Activated CD8-positive, alpha-beta memory T cell treated with anti-CD3 and anti-CD28 coated beads, Interleukin-2, amount 10 ng/mL, durations not matched to agents 7 days and 5 days (primary cell): ENCODE data around the gene ACTN3. TPM values are rescaled to one million over a fixed set of nuclear protein-coding genes. Genes with fewer than 3 reads are reported as not detected.

Experiments
- ATAC-seq: fragments of 150-1000 bp; cut with Tn5 transposase; one replicate; pipeline ENCODE4 v1.10.0; 2021; ENCODE audit warnings: moderate library complexity
- CTCF ChIA-PET: fragments of 350-600 bp; sonication (Branson Sonifier 250); formaldehyde crosslinking; loops from one replicate; lab custom pipeline; 2021; ENCODE audit warnings: antibody characterized with exemption; lab: Charles Lee
- DNase-seq: peaks from one replicate; pipeline ENCODE4 v3.0.0-alpha.2; 2020
- H3K27ac Mint-ChIP-seq: one replicate; pipeline ENCODE4 v1.8.0; 2021; ENCODE audit warnings: mild to moderate bottlenecking, mixed read lengths
- H3K27me3 Mint-ChIP-seq: one replicate; pipeline ENCODE4 v1.8.0; 2021; ENCODE audit warnings: mixed read lengths
- H3K36me3 Mint-ChIP-seq: one replicate; pipeline ENCODE4 v1.8.0; 2021; ENCODE audit warnings: mild to moderate bottlenecking, mixed read lengths
- H3K4me1 Mint-ChIP-seq: one replicate; pipeline ENCODE4 v1.8.0; 2021; ENCODE audit warnings: mixed read lengths
- H3K4me3 Mint-ChIP-seq: one replicate; pipeline ENCODE4 v1.8.0; 2021; ENCODE audit warnings: mild to moderate bottlenecking, moderate library complexity, mixed read lengths
- H3K9me3 Mint-ChIP-seq: one replicate; pipeline ENCODE4 v1.8.0; 2022; ENCODE audit warnings: low read depth, mixed read lengths
- total RNA-seq, 2 experiments: library from RNA; stranded (reverse); gene quantifications; one replicate each; pipeline ENCODE4 v1.2.3, GENCODE V29; 2021

The ACTN3 gene
- under 1 TPM in 1 of 2 experiments, not detected in 1; 0.40 TPM for total RNA-seq

DNA sequence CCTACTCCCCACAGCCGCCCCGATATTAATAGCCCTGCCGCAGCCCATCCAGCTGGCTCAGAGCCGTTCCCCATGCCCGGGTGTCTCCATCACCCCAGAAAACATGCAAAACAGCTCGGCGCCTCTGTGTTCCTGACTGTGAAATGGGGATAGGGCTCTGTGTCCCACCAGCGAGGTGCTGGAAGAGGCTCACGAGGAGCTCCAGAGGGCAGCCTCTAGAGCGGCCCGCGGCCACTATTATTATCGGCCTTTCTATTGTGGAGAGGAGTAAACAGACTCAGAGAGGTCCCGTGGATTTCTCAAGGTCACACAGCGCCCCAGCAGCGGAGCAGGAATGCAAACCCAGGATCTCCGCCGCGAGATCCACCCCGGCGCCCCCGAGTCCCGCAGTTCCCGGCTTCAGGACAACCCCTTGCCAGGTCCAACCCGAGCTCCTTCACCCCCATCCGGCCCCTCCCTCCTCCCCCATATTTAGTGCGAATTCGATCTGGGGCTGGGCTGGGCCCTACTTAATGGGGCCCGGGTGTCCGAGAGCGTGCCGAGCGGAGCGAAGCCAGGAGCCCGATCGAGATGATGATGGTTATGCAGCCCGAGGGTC, at the start of gene ACTN3:
Gene ACTN3, plus strand, starts transcription at position 536 of the 598 bp plus-strand sequence. Its CDS starts 35 bp downstream, at position 571.
- H3K9me3 Mint-ChIP-seq: no peaks in the 10 kb centered on the region
- peaks cover 5% of the 10 kb centered on the region for H3K36me3 Mint-ChIP-seq
- CTCF ChIA-PET: interaction anchor here (0.6 to 2.4 kb wide), 9 partner anchors 12 to 622 kb away, joined by 3 to 23 read pairs (median 6); partner anchors contain the start of genes CCDC87, CCS, MRPL11 and RBM4
- H3K27me3 Mint-ChIP-seq: peaks cover 11% of the 10 kb centered on the region
- DNase-seq: peak; percentile 48
- H3K4me3 Mint-ChIP-seq: peak within 1 kb of the TSS; percentile 86
- H3K27ac Mint-ChIP-seq: peak within 1 kb of the TSS; percentile 71
- ATAC-seq: no peak
- H3K4me1 Mint-ChIP-seq: peaks cover 30% of the 10 kb centered on the region

DNA sequence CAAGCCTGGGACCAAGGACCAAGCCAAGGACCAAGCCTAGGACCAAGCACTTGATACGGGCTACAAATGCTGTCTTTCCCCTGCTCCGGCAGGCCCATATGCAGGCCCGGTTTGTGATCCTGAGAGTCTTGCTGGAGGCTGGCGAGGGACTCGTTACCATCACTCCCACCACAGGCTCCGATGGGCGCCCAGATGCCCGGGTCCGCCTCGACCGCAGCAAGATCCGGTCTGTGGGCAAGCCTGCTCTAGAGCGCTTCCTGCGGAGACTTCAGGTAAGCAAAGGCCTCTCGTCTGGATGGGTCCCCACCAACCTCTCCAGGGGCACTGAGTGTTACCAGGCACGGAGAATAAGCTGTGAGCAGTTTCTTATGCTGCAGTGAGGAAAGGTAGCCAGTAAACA, 49.5 kb upstream of the ACTN3 start:
- no peaks in the 10 kb centered on the region for H3K27me3 Mint-ChIP-seq
- DNase-seq: no peak
- CTCF ChIA-PET: no interaction called here
- H3K27ac Mint-ChIP-seq: no peak overlapping the region
- no peak overlapping the region for H3K4me3 Mint-ChIP-seq
- peaks cover 18% of the 10 kb centered on the region for H3K36me3 Mint-ChIP-seq
- ATAC-seq: no peak
- H3K4me1 Mint-ChIP-seq: no peaks in the 10 kb centered on the region
- no peaks in the 10 kb centered on the region for H3K9me3 Mint-ChIP-seq

DNA sequence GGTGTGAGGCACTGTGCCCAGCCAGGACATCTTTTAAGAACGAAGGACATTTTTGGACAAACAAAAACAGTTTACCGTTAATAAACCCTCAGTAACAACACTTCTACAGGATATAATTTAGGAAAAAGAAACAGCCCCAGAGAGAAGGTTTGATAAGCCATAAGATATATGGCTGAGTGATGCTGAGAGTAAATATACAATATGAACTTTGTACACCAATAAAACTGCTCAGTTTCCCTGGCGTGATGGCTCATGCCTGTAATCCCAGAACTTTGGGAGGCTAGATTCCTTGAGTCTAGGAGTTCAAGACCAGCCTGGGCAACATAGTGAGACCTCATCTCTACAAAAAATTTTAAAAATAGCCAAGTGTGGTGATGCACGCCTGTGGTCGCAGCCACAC, 48.2 kb upstream of the ACTN3 start:
- H3K27me3 Mint-ChIP-seq: no peaks in the 10 kb centered on the region
- no peaks in the 10 kb centered on the region for H3K9me3 Mint-ChIP-seq

DNA sequence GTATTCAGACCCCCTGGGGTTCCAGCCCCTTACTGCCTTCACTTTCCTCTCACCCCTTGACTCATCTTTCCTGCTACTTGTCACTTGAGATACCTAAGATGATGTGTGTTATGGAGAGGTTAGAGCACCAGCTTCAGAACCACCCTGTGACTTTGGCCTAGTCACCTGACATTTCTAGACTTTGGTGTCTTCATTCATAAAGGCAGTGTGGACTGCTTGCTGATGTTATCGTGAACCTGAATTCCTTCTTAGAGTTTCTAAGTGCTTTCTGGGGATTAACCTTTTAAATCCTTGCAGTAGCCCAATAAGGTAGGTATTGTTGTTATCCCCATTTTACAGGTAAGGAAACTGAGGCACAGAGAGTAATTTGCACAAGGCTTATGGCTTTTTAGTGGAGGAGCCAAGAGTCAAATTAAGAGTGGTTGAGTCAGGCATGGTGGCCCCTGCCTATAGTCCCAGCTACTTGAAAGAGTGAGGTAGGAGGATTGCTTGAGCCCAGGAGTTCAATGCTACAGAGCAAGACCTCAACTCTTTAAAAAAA, 41.4 kb upstream of the ACTN3 start:
- CTCF ChIA-PET: no interaction called here
- peaks cover 17% of the 10 kb centered on the region for H3K36me3 Mint-ChIP-seq
- ATAC-seq: no peak
- H3K4me1 Mint-ChIP-seq: peaks cover 14% of the 10 kb centered on the region
- H3K4me3 Mint-ChIP-seq: no peak overlapping the region
- no peak for DNase-seq
- no peaks in the 10 kb centered on the region for H3K27me3 Mint-ChIP-seq
- H3K27ac Mint-ChIP-seq: no peak overlapping the region
- H3K9me3 Mint-ChIP-seq: no peaks in the 10 kb centered on the region

More for the DNA sequence above, 48.2 kb upstream of the ACTN3 start:
- Mint-ChIP-seq H3K36me3 (peaks cover 14% of the 10 kb centered on the region), H3K4me3 (no peak overlapping the region), H3K27ac (no peak overlapping the region), H3K4me1 (no peaks in the 10 kb centered on the region)
- ATAC-seq (no peak), DNase-seq (no peak)
- CTCF ChIA-PET: no interaction called here

DNA sequence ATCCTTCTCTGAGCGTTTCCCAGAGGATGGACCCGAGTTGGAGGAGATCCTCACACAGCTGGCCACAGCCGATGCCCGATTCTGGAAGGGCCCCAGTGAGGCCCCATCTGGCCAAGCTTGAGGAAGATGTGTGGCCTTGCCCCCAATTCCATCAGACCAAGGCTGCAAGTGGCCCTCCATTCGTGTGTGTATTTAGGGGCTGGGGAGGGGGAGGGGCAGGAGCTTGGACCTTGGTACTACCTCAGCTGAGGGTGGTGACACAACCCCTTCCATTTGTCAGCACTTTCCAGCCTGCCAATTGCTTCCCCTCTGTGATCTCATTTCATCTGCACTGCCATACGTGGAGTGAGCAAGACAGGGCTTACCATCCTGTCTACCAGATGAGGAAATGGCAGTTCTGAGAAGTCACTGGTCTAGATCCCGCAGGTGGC, 37.6 kb upstream of the ACTN3 start:
- no peaks in the 10 kb centered on the region for H3K9me3 Mint-ChIP-seq
- DNase-seq: no peak

DNA sequence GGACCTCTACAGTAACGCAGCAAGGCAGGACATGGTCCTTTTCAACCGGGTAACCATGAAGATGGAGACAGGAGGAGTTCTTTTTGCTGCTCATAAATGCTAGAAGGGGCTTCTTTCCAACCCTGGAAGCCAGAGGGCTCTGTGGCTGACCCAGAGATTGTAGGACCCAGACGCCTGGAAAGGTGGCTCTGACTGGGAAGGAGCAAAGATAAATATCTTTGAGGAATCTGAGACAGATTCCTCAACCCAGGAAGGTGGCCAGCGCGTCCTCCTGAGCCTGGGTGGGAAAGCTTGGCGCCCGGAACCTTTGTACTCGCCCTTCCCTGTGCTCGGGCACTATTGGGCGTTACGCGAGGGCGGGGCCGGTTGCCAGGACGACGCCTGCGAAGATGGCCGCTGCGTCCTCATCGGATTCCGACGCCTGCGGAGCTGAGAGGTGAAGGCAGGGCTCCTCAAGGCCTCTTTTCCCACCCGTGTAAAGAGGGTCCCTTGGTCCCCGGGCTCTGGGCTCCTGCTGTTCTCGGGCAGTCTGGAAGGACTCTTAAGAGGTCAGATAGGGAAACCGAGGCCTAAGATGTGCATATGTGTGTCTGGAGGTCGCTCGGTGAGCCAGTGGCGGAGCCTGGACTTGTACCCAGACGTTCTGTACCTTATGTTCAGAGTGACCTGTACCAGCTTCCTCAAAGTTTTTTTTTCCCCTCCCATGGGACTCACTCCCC, 36.3 kb upstream of the ACTN3 start, which contains the start of gene BBS1:
Gene BBS1, plus strand, starts transcription at position 365 of the 719 bp plus-strand sequence. Its CDS starts 25 bp downstream, at position 390.
- Mint-ChIP-seq H3K9me3 (no peaks in the 10 kb centered on the region), H3K27ac (peak within 1 kb of the TSS; percentile 68), H3K4me3 (peak within 1 kb of the TSS; percentile 84), H3K27me3 (no peaks in the 10 kb centered on the region), H3K36me3 (peaks cover 9% of the 10 kb centered on the region), H3K4me1 (peaks cover 23% of the 10 kb centered on the region)
- peak; percentile 98 for ATAC-seq
- DNase-seq: peak; percentile 85
- CTCF ChIA-PET: interaction anchor here (0.6 to 2.4 kb wide), 5 partner anchors 158 to 275 kb away, joined by 3 to 8 read pairs (median 3); partner anchors contain the start of gene RBM4B

More for the DNA sequence above, 37.6 kb upstream of the ACTN3 start:
- CTCF ChIA-PET: interaction anchor here (1.0 to 1.2 kb wide), 2 partner anchors 100 to 169 kb away, joined by 4 read pairs; partner anchors contain the start of gene RBM4B
- Mint-ChIP-seq H3K27ac (peak overlapping the region; percentile 38), H3K36me3 (peaks cover 11% of the 10 kb centered on the region), H3K4me1 (peaks cover 23% of the 10 kb centered on the region), H3K4me3 (no peak overlapping the region), H3K27me3 (no peaks in the 10 kb centered on the region)
- ATAC-seq: no peak

DNA sequence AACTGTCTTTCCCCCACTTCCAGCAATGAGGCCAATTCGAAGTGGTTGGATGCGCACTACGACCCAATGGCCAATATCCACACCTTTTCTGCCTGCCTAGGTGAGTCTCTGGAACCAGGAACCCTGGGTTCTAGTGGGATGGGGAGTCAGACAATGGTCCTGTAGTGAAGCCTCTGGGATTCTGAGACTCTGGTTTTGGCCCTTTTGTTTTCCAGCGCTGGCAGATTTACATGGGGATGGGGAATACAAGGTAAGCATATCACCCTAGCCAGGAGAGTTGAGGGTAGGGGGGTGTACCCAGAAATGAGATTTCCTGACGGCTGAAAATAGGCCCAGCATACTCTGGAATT, 35.7 kb upstream of the ACTN3 start:
- peak overlapping the region; percentile 53 for H3K27ac Mint-ChIP-seq
- H3K27me3 Mint-ChIP-seq: no peaks in the 10 kb centered on the region
- DNase-seq (no peak), ATAC-seq (no peak)
- H3K4me3 Mint-ChIP-seq: peak overlapping the region; percentile 84
- H3K36me3 Mint-ChIP-seq: peaks cover 9% of the 10 kb centered on the region
- H3K9me3 Mint-ChIP-seq: no peaks in the 10 kb centered on the region
- CTCF ChIA-PET: interaction anchor here (0.6 to 2.4 kb wide), 4 partner anchors 157 to 274 kb away, joined by 3 to 8 read pairs (median 3); partner anchors contain the start of gene RBM4B
- peaks cover 23% of the 10 kb centered on the region for H3K4me1 Mint-ChIP-seq

DNA sequence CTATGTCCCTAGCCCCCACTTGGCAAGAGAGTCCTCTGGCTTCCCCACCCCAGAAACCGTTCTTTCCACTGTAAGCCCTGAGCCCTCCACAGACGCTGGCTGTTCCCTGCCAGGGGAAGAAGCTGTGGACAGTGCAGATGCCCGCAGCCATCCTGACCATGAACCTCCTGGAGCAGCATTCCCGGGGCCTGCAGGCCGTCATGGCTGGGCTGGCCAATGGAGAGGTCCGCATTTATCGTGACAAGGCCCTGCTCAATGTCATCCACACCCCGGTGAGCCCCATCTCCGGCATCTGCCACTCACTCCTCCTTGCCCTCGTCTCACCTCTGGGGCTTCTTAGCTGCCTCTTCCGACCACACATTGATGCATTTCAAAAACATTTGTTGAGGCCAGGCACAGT, 23.1 kb upstream of the ACTN3 start:
- H3K9me3 Mint-ChIP-seq: no peaks in the 10 kb centered on the region
- H3K27ac Mint-ChIP-seq: no peak overlapping the region
- ATAC-seq: no peak
- H3K4me1 Mint-ChIP-seq: no peaks in the 10 kb centered on the region
- H3K4me3 Mint-ChIP-seq: no peak overlapping the region
- H3K27me3 Mint-ChIP-seq: no peaks in the 10 kb centered on the region
- peaks cover 12% of the 10 kb centered on the region for H3K36me3 Mint-ChIP-seq
- DNase-seq: no peak
- CTCF ChIA-PET: no interaction called here

DNA sequence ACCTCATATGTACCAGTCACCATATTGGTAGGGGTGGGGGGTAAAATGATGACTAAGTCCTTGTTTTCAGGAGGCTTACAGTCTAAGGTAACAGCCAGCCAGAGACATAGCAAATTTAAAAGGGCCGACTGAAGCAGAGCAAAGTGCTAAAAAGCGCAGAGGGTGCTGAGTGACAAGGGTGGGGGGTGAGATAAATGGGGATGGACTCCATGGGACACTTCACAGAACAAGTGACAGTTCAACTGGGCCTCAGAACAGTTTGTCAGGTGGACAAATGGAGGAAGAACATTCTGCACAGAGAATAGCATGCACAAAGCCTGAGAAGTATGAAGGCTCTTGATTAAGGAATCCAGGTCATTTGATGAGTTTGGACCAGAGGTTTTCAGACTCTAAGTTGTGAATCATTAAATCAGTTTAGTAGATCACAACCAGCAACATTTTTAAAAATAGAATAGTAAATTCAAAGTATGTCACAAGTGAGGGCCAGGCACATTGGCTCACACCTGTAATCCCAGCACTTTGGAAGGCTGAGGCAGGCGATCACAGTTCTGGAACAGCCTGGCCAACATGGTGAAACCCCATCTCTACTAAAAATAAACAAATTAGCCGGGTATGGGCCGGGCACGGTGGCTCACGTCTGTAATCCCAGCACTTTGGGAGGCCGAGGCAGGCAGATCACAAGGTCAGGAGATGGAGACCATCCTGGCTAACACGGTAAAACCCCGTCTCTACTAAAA, 22.2 kb upstream of the ACTN3 start:
- CTCF ChIA-PET: no interaction called here
- no peaks in the 10 kb centered on the region for H3K9me3 Mint-ChIP-seq
- no peak for DNase-seq
- H3K27ac Mint-ChIP-seq: no peak overlapping the region
- no peak for ATAC-seq
- H3K27me3 Mint-ChIP-seq: no peaks in the 10 kb centered on the region
- no peak overlapping the region for H3K4me3 Mint-ChIP-seq
- no peaks in the 10 kb centered on the region for H3K4me1 Mint-ChIP-seq
- H3K36me3 Mint-ChIP-seq: peaks cover 10% of the 10 kb centered on the region

DNA sequence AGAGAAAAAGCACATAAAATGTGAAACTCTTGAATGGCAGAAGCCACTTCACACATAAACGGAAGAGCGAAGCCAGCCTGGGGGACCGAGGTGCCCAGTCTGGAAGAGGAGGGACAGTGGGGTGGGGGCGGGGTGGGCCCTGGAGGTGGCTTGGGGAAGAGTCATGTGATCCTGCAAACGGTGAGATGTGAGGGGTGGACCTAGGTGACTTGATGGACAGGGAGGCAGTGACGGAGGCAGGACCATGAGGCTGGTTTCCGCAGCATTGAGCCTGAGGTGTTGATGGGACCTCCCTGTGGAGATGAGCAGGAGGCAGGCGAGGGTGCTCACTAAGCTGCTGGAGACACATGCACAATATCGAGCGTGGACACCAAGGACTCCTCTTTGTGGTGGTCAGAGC, 17.6 kb upstream of the ACTN3 start:
- no peak for DNase-seq
- H3K9me3 Mint-ChIP-seq: no peaks in the 10 kb centered on the region
- CTCF ChIA-PET: interaction anchor here (1.1 kb wide), 1 partner anchor 14 kb away, joined by 3 read pairs; no protein-coding TSS in a partner anchor

DNA sequence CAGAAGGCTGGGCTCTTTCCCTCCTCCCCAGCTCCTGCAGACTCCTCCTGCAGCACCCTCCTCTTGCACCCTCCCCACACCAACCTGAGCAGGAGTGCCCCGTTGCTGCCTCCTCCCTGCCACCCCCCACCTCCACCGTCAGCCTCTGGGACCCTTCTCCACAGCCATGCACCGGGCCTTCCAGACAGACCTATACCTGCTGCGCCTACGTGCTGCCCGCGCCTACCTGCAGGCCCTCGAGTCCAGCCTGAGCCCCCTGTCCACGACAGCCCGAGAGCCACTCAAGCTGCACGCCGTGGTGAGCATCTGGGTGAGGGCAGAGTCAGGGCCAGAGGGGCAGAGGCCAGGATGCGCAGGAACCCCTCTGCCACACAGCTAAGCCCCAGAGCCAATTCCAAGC, 17.0 kb upstream of the ACTN3 start:
- Mint-ChIP-seq H3K4me1 (no peaks in the 10 kb centered on the region), H3K9me3 (no peaks in the 10 kb centered on the region), H3K4me3 (no peak overlapping the region), H3K27ac (no peak overlapping the region), H3K27me3 (no peaks in the 10 kb centered on the region), H3K36me3 (no peaks in the 10 kb centered on the region)
- CTCF ChIA-PET: interaction anchor here (1.1 kb wide), 1 partner anchor 14 kb away, joined by 3 read pairs; no protein-coding TSS in a partner anchor
- ATAC-seq: no peak
- no peak for DNase-seq

More for the DNA sequence above, 17.6 kb upstream of the ACTN3 start:
- Mint-ChIP-seq H3K4me3 (no peak overlapping the region), H3K4me1 (no peaks in the 10 kb centered on the region), H3K27ac (no peak overlapping the region), H3K27me3 (no peaks in the 10 kb centered on the region), H3K36me3 (peaks cover 1% of the 10 kb centered on the region)
- ATAC-seq: no peak

DNA sequence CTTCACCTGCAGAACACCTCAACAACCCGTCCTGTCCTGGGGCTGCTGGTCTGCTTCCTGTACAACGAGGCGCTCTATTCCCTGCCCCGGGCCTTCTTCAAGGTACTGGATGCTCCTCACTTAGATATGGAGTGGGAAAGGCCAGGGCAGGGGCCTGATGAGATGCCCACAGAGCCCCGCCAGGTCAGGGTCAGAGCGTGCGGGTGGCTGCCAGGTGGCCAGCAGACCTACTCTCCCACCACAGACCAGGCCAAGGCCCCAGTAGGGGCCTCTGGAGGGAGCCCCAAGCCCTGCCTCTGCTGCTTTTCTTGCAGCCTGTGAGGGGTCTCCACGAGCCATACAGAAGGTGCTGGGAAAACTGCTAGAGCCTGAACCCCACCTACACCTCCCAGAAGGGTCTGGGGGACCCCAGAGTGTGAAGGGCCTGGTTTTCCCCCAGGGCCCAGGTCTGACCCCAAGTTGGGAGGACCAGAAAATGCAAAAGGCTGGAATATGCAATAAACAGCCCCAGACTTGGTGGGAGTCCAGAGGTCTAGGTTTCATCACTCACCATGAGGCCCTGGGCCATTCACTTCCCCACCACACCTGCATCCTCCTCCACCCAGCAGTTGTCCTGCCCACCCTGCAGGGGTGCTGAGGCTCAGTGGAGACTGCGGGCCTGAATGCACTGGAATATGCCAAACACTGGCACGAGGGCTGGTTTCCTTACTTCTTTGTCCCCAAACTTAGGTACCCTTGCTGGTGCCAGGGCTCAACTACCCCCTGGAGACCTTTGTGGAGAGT, 15.6 kb upstream of the ACTN3 start:
- no peak for ATAC-seq
- H3K27me3 Mint-ChIP-seq: no peaks in the 10 kb centered on the region
- no peak for DNase-seq
- no peaks in the 10 kb centered on the region for H3K9me3 Mint-ChIP-seq
- CTCF ChIA-PET: no interaction called here
- H3K27ac Mint-ChIP-seq: no peak overlapping the region
- H3K4me1 Mint-ChIP-seq: no peaks in the 10 kb centered on the region
- H3K36me3 Mint-ChIP-seq: peaks cover 4% of the 10 kb centered on the region
- no peak overlapping the region for H3K4me3 Mint-ChIP-seq
